ENCODE data around the gene VWA3B. TPM values are rescaled to one million over a fixed set of nuclear protein-coding genes. Genes with fewer than 3 reads are reported as not detected.

Gene VWA3B
- total and polyA plus RNA-seq, 2 donors (not counting 3 experiments of a cell fraction or from before 2014, with no cell fraction given), result not detected

DNA sequence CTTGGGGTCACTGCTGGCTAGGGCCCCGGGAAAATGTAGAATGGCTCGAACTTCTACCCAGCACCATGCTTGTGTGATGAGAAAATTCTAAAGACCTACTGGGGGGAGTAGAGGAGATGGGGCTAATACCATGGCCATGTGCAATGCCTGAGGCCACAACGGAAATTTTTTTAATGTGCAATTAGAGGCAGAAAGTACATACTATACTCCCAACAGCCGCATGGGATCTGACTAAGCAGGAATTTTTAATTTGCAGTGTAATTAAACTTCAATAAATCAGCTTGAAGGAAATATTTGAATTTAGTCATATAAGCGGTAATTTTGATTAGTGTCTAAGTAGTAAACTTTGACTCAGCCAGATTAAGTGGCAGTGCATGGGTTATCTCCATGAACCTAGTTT lies 206.1 kb downstream of the VWA3B start:
- Histone ChIP-seq H2AFZ (ENCODE audit: low read depth, low read length) (no peak overlapping the region), H3K9ac (replicated peaks; ENCODE audit: extremely low read depth, insufficient read depth, low read length) (no peak overlapping the region), H4K20me1 (replicated peaks; ENCODE audit: control insufficient read depth, extremely low read depth, insufficient read depth, low read length) (no peaks in the 10 kb centered on the region), H3K27ac (ENCODE audit: insufficient read depth, low read depth, low read length) (no peak overlapping the region), H3K27me3 (ENCODE audit: control insufficient read depth in 2 of 2, insufficient read depth in 2 of 2, low read length in 2 of 2) (peaks cover 3 to 10% of the 10 kb centered on the region in 2 experiments), H3K4me3 (replicated peaks in 1 of 3; ENCODE audit: insufficient read depth in 1 of 3, low read depth in 1 of 3, low read length in 3 of 3) (no peak overlapping the region), H3K9me1 (replicated peaks; ENCODE audit: control insufficient read depth, extremely low read depth, insufficient read depth, low read length) (no peaks in the 10 kb centered on the region), H3K79me2 (ENCODE audit: control insufficient read depth, insufficient read depth, low read length) (no peaks in the 10 kb centered on the region), H3K36me3 (ENCODE audit: control insufficient read depth in 2 of 2, extremely low read depth in 1 of 2, insufficient read depth in 2 of 2, low read length in 2 of 2) (no peaks in the 10 kb centered on the region), H3K4me1 (ENCODE audit: control insufficient read depth, extremely low read depth, insufficient read depth, low read length) (peaks cover 21% of the 10 kb centered on the region), H3K4me2 (ENCODE audit: insufficient read depth, low read length) (no peak overlapping the region), H3K9me3 (replicated peaks; ENCODE audit: control insufficient read depth, insufficient read depth, low read length) (no peaks in the 10 kb centered on the region)
- FAIRE-seq (no peak), DNase-seq (ENCODE audit: low read depth, low spot score) (no peak)
- intact Hi-C loops (cut with micrococcal nuclease) (no loop called here), dilution Hi-C loops (cut with MboI; ENCODE audit: extremely low pct_ligation_motif_present, low sequenced_read_pairs) (no loop called here)
- ChIA-PET POLR2A (no interaction called here), CTCF (no interaction called here)
- BruUV-seq (replicated peaks), result no TSS peak
- TF ChIP-seq POLR2AphosphoS5 (IDR thresholded peaks at IDR 0.05; ENCODE audit: insufficient read depth, low read depth, low read length) (no peak), MYC (IDR thresholded peaks at IDR 0.05; ENCODE audit: low read depth, low read length) (no peak), CTCF (IDR thresholded peaks at IDR 0.05; ENCODE audit: extremely low read depth in 1 of 2, insufficient read depth in 1 of 2, low read depth in 1 of 2, low read length in 2 of 2) (no peak), POLR2A (IDR thresholded peaks at IDR 0.05; ENCODE audit: low read depth, low read length) (no peak), GATA2 (IDR thresholded peaks at IDR 0.05; ENCODE audit: insufficient read depth, insufficient read length, low read depth, low read length) (no peak), EZH2 (IDR thresholded peaks at IDR 0.05; ENCODE audit: borderline replicate concordance, low read depth, low read length, severe bottlenecking) (no peak), JUN (IDR thresholded peaks at IDR 0.05; ENCODE audit: borderline replicate concordance, insufficient read depth, insufficient read length, low read depth) (no peak), FOS (IDR thresholded peaks at IDR 0.05; ENCODE audit: borderline replicate concordance, insufficient read depth, low read length) (no peak)
- TF ChIP-seq, protein P1, sequence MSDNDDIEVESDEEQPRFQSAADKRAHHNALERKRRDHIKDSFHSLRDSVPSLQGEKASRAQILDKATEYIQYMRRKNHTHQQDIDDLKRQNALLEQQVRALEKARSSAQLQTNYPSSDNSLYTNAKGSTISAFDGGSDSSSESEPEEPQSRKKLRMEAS (IDR thresholded peaks at IDR 0.05; ENCODE audit: insufficient read depth, insufficient read length), result no peak

All from endothelial cell of umbilical vein (primary cell).